Upper lobe of left lung (tissue), 4 donors: ENCODE data around the gene TEKT4.
"Not testable (repeated sequence)": the region's sequence is repeated elsewhere in the genome, so short reads cannot be mapped to it uniquely, and the experiment has no call there.

Experiments used
- CTCF ChIP-seq, 6 experiments: fragments of 450-650 bp in 4 of 6; fragments of 200-600 bp in 2 of 6; sonication (generic) in 2 of 6; IDR thresholded peaks; one replicate each; pipeline ENCODE4 v1.5.1; 2016 to 2019; ENCODE audit warnings: antibody characterized with exemption in 6 of 6
- EP300 ChIP-seq, 4 donors: sonication (generic); formaldehyde crosslinking; IDR thresholded peaks; one replicate each; pipeline ENCODE4 v1.5.1; 2017; ENCODE audit warnings: antibody characterized with exemption in 4 of 4, control low read depth in 2 of 4
- POLR2A ChIP-seq, 4 donors: fragments of 450-650 bp; IDR thresholded peaks; one replicate each; pipeline ENCODE4 v1.5.1; 2016 to 2017; ENCODE audit warnings: antibody characterized with exemption in 4 of 4, mild to moderate bottlenecking in 2 of 4
- POLR2AphosphoS5 ChIP-seq, 2 donors: sonication (generic); formaldehyde crosslinking; IDR thresholded peaks; one replicate each; pipeline ENCODE4 v1.5.1; 2017; ENCODE audit warnings: antibody characterized with exemption in 2 of 2

- TF ChIP-seq CTCF, POLR2AphosphoS5, POLR2A, EP300 (IDR thresholded peaks at IDR 0.05): not testable (repeated sequence)
Measured at GRCh38 chr2:94857367-94858162, 13.7 kb upstream of the TEKT4 start.
